ACC112 (cell line): ENCODE results near the gene PNP.

Experiments
- H2AFZ ChIP-seq: fragments of 200-600 bp; sonication (generic); one replicate; pipeline ENCODE4 v1.6.0; 2017; ENCODE audit warnings: antibody characterized with exemption, low read length; ENCODE audit not compliant: unreplicated experiment
- H3K27ac ChIP-seq: fragments of 200-600 bp; sonication (generic); 2 replicates; pipeline ENCODE4 v1.5.1; 2014; ENCODE audit warnings: low read depth, mild to moderate bottlenecking, antibody characterized with exemption, low read length, moderate library complexity
- H3K27me3 ChIP-seq: fragments of 200-600 bp; sonication (generic); 2 replicates; pipeline ENCODE4 v1.6.1; 2014; ENCODE audit warnings: mild to moderate bottlenecking, antibody characterized with exemption, low read length, moderate library complexity, mixed read lengths; ENCODE audit not compliant: insufficient read depth
- H3K36me3 ChIP-seq: fragments of 200-600 bp; sonication (generic); 2 replicates; pipeline ENCODE4 v1.6.1; 2016; ENCODE audit warnings: mild to moderate bottlenecking, antibody characterized with exemption, low read length, moderate library complexity, mixed read lengths; ENCODE audit not compliant: insufficient read depth
- H3K4me1 ChIP-seq: fragments of 200-600 bp; sonication (generic); one replicate; pipeline ENCODE4 v1.6.1; 2016; ENCODE audit warnings: low read length, mixed read lengths; ENCODE audit not compliant: insufficient read depth, unreplicated experiment, control insufficient read depth
- H3K4me3 ChIP-seq: fragments of 200-600 bp; sonication (generic); 2 replicates; pipeline ENCODE4 v1.5.1; 2014; ENCODE audit warnings: mild to moderate bottlenecking, low read depth, low read length
- H3K79me2 ChIP-seq: fragments of 200-600 bp; sonication (generic); one replicate; pipeline ENCODE4 v1.6.0; 2016; ENCODE audit warnings: low read length; ENCODE audit not compliant: control insufficient read depth, unreplicated experiment, insufficient read depth

PNP gene

GRCh38 chr14:20469242-20469889 is at the start of gene PNP:
PNP (plus strand) TSS chr14:20469406; CDS start chr14:20469525, 119 bp downstream.
- Histone ChIP-seq H3K79me2 (peaks cover 47% of the 10 kb centered on the region), H3K27me3 (no peaks in the 10 kb centered on the region), H3K4me3 (peak within 1 kb of the TSS; percentile 91), H2AFZ (peak within 1 kb of the TSS; percentile 71), H3K36me3 (peaks cover 16% of the 10 kb centered on the region; the same call in 1 of the 2 replicates), H3K27ac (peak within 1 kb of the TSS; percentile 85), H3K4me1 (peaks cover 27% of the 10 kb centered on the region)

GRCh38 chr14:20419419-20419818 is 49.8 kb upstream of the PNP start:
- H3K4me1 ChIP-seq, result peaks cover 1% of the 10 kb centered on the region
- H3K27me3 ChIP-seq, result no peaks in the 10 kb centered on the region
- H3K27ac ChIP-seq, result no peak overlapping the region
- no peak overlapping the region for H2AFZ ChIP-seq
- H3K4me3 ChIP-seq, result no peak overlapping the region
- no peaks in the 10 kb centered on the region for H3K79me2 ChIP-seq
- H3K36me3 ChIP-seq, result no peaks in the 10 kb centered on the region

- no peaks in the 10 kb centered on the region for H3K36me3 ChIP-seq
- H3K79me2 ChIP-seq, result no peaks in the 10 kb centered on the region
- no peak overlapping the region for H3K27ac ChIP-seq
- no peak overlapping the region for H2AFZ ChIP-seq
- H3K4me3 ChIP-seq, result no peak overlapping the region
- no peaks in the 10 kb centered on the region for H3K4me1 ChIP-seq
- H3K27me3 ChIP-seq, result no peaks in the 10 kb centered on the region
Measured at GRCh38 chr14:20421267-20421666, 47.9 kb upstream of the PNP start.

- H3K4me3 ChIP-seq, result no peak overlapping the region
- H3K36me3 ChIP-seq, result no peaks in the 10 kb centered on the region
- no peak overlapping the region for H3K27ac ChIP-seq
- peaks cover 7% of the 10 kb centered on the region for H3K4me1 ChIP-seq
- H2AFZ ChIP-seq, result no peak overlapping the region
- no peaks in the 10 kb centered on the region for H3K27me3 ChIP-seq
- H3K79me2 ChIP-seq, result no peaks in the 10 kb centered on the region
Measured at GRCh38 chr14:20422886-20423285, 46.3 kb upstream of the PNP start.

GRCh38 chr14:20424851-20425250 is 44.4 kb upstream of the PNP start:
- Histone ChIP-seq H3K27ac (no peak overlapping the region), H2AFZ (no peak overlapping the region), H3K36me3 (no peaks in the 10 kb centered on the region), H3K79me2 (no peaks in the 10 kb centered on the region), H3K27me3 (no peaks in the 10 kb centered on the region), H3K4me1 (peaks cover 7% of the 10 kb centered on the region), H3K4me3 (no peak overlapping the region)

- H3K27me3 ChIP-seq, result no peaks in the 10 kb centered on the region
- H3K4me3 ChIP-seq, result no peak overlapping the region
- H3K4me1 ChIP-seq, result peaks cover 7% of the 10 kb centered on the region
- peak overlapping the region; percentile 96 for H2AFZ ChIP-seq
- no peaks in the 10 kb centered on the region for H3K79me2 ChIP-seq
- no peaks in the 10 kb centered on the region for H3K36me3 ChIP-seq
- H3K27ac ChIP-seq, result no peak overlapping the region
Measured at GRCh38 chr14:20427231-20428009, 41.8 kb upstream of the PNP start.

GRCh38 chr14:20428010-20428365 is 41.2 kb upstream of the PNP start:
- Histone ChIP-seq H3K27ac (no peak overlapping the region), H3K4me3 (no peak overlapping the region), H3K36me3 (no peaks in the 10 kb centered on the region), H3K4me1 (peaks cover 7% of the 10 kb centered on the region), H3K79me2 (no peaks in the 10 kb centered on the region), H3K27me3 (no peaks in the 10 kb centered on the region), H2AFZ (no peak overlapping the region)

GRCh38 chr14:20428802-20429201 is 40.4 kb upstream of the PNP start:
- no peak overlapping the region for H2AFZ ChIP-seq
- no peak overlapping the region for H3K4me3 ChIP-seq
- no peaks in the 10 kb centered on the region for H3K27me3 ChIP-seq
- no peaks in the 10 kb centered on the region for H3K36me3 ChIP-seq
- no peak overlapping the region for H3K27ac ChIP-seq
- no peaks in the 10 kb centered on the region for H3K79me2 ChIP-seq
- H3K4me1 ChIP-seq, result peaks cover 7% of the 10 kb centered on the region

- Histone ChIP-seq H2AFZ (no peak overlapping the region), H3K79me2 (no peaks in the 10 kb centered on the region), H3K36me3 (no peaks in the 10 kb centered on the region), H3K27me3 (no peaks in the 10 kb centered on the region), H3K27ac (no peak overlapping the region), H3K4me3 (no peak overlapping the region), H3K4me1 (peaks cover 7% of the 10 kb centered on the region)
Measured at GRCh38 chr14:20429801-20430669, 39.2 kb upstream of the PNP start.

- Histone ChIP-seq H3K27me3 (peaks cover 4% of the 10 kb centered on the region; the same call in 1 of the 2 replicates), H2AFZ (no peak overlapping the region), H3K4me1 (peaks cover 10% of the 10 kb centered on the region), H3K27ac (no peak overlapping the region), H3K36me3 (no peaks in the 10 kb centered on the region), H3K79me2 (no peaks in the 10 kb centered on the region), H3K4me3 (no peak overlapping the region)
Measured at GRCh38 chr14:20434701-20435581, 34.3 kb upstream of the PNP start.
